ENCODE measurements around the gene LEMD1. TPM values are rescaled to one million over a fixed set of nuclear protein-coding genes. Genes with fewer than 3 reads are reported as not detected.

The LEMD1 gene
- total RNA-seq, 1 experiment from 2014 or later: not detected

DNA sequence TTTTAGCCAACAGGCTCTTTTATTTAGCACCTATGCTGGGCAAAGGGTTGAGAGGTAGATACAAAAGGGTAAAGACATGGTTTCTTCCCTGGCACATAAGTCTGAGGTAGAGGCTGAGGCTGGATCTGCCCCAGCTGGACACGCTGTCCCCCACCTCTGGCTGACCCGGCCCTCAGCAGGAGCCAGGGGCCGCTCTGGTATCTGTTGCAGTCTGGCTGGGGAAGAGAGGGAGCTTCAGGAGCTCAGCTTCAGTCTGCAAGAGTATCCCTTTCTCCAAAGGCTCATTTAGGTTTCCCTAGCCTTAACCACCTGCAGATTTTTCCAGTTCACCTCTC, 19.8 kb upstream of the LEMD1 start:
- POLR2A ChIA-PET (ENCODE audit: unreplicated experiment): interaction anchor here (0.9 kb wide), 1 partner anchor 8 kb away, joined by 9 read pairs; no protein-coding TSS in a partner anchor
- Histone ChIP-seq H3K27ac (ENCODE audit: low read length) (peak overlapping the region; percentile 64), H3K9me3 (ENCODE audit: low read length) (no peaks in the 10 kb centered on the region), H3K9me2 (replicated peaks; ENCODE audit: low read length) (no peaks in the 10 kb centered on the region), H3K36me3 (ENCODE audit: low read depth, low read length) (no peaks in the 10 kb centered on the region), H4K20me1 (ENCODE audit: low read length) (no peaks in the 10 kb centered on the region), H3K4me2 (ENCODE audit: low read length) (peak overlapping the region; percentile 50), H3K27me3 (ENCODE audit: low read length) (no peaks in the 10 kb centered on the region), H3K9ac (ENCODE audit: low read length) (no peak overlapping the region), H3K4me3 (ENCODE audit: low read length) (no peak overlapping the region), H2AFZ (ENCODE audit: low read length) (no peak overlapping the region), H3K4me1 (ENCODE audit: insufficient read depth, low read length) (peaks cover 25% of the 10 kb centered on the region), H3F3A (ENCODE audit: low read length, unreplicated experiment) (no peaks in the 10 kb centered on the region), H3K79me2 (ENCODE audit: low read length) (no peaks in the 10 kb centered on the region)
- ATAC-seq (no peak), DNase-seq (no peak)
- CTCF ChIA-PET: interaction anchor here (0.5 to 1.3 kb wide), 3 partner anchors 10 to 43 kb away, joined by 3 to 5 read pairs (median 3); no protein-coding TSS in a partner anchor
- intact Hi-C loops (cut with micrococcal nuclease): no loop called here
- TF ChIP-seq, protein P1, sequence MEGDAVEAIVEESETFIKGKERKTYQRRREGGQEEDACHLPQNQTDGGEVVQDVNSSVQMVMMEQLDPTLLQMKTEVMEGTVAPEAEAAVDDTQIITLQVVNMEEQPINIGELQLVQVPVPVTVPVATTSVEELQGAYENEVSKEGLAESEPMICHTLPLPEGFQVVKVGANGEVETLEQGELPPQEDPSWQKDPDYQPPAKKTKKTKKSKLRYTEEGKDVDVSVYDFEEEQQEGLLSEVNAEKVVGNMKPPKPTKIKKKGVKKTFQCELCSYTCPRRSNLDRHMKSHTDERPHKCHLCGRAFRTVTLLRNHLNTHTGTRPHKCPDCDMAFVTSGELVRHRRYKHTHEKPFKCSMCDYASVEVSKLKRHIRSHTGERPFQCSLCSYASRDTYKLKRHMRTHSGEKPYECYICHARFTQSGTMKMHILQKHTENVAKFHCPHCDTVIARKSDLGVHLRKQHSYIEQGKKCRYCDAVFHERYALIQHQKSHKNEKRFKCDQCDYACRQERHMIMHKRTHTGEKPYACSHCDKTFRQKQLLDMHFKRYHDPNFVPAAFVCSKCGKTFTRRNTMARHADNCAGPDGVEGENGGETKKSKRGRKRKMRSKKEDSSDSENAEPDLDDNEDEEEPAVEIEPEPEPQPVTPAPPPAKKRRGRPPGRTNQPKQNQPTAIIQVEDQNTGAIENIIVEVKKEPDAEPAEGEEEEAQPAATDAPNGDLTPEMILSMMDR (conservative IDR thresholded peaks at IDR 0.05; ENCODE audit: low read depth, low read length): no peak
- no peak for TF ChIP-seq EZH2phosphoT487 (IDR thresholded peaks at IDR 0.05; ENCODE audit: borderline replicate concordance, low read length)
- TF ChIP-seq EZH2 (IDR thresholded peaks at IDR 0.05; ENCODE audit: low read length, unreplicated experiment): no peak
- no TSS peak for BruUV-seq (replicated peaks)

DNA sequence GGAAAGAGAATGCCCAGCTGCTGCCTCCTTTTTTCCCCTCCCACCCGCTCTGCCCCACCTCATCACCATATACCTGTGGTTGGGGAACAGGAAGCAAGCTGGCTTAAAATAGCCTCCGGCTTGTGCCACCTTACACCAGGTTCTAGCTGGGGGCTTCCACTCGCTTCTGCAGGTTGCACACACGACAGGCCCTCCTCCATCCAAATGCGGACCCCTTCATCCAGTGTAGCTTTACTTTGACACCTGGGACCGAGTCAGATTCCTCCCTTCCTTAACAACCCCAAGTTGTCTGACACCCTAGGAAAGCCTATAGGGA, 19.4 kb upstream of the LEMD1 start:
- peak overlapping the region; percentile 64 for H3K27ac ChIP-seq (ENCODE audit: low read length)
- ATAC-seq: no peak

DNA sequence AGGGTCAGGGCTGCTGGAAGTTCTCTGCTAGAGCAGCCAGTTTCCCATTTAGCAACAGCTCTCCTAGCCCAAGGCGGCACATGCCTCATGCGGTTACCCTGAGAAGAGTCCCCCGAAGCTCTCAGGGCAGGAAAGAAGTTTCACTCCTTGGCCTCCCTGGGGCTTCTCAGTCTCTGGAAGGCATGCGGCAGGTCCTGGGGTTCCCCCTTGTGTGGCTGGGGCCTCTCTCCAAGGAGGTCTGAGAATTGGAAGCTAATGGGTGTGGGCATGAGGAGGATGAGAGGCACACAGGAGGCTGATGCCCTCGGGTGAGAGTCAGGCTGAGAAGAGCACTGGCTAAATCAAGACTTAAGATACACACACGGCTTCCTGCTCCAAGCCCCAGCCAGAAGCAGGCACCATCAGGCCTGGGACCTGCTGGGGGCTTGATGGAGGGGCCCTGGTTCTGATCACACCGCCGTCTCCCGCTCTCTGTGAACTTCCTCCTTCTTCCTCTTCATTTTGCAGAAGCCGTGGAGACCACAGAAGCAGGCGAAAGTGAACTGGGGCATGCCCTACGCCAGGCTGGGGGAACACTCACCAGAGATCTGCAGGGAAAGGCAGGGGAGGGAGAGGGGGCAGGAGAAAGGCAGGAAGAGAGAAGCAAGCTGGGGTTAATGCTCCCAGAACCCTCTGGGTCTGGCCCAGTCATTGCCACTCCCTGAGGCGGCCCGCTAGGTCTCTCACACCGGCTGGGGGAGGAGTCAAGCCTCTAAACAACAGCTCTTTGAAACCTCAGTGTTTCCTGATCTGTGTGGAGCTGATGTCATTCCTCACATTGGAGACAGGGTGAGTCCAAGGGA, 18.8 kb upstream of the LEMD1 start:
- BruUV-seq (replicated peaks): no TSS peak
- peak overlapping the region; percentile 66 for H3K27ac ChIP-seq (ENCODE audit: low read length)
- no peaks in the 10 kb centered on the region for H3K79me2 ChIP-seq (ENCODE audit: low read length)
- ATAC-seq: peak; percentile 95
- no peaks in the 10 kb centered on the region for H3F3A ChIP-seq (ENCODE audit: low read length, unreplicated experiment)
- peak; percentile 90 for DNase-seq
- no peaks in the 10 kb centered on the region for H3K27me3 ChIP-seq (ENCODE audit: low read length)
- H2AFZ ChIP-seq (ENCODE audit: low read length): no peak overlapping the region
- H3K4me2 ChIP-seq (ENCODE audit: low read length): no peak overlapping the region
- peaks cover 25% of the 10 kb centered on the region for H3K4me1 ChIP-seq (ENCODE audit: insufficient read depth, low read length)
- intact Hi-C loops (cut with micrococcal nuclease): no loop called here
- peak overlapping the region; percentile 6; the same call in 1 of the 2 replicates for H3K9ac ChIP-seq (ENCODE audit: low read length)
- H3K4me3 ChIP-seq (ENCODE audit: low read length): no peak overlapping the region
- no peaks in the 10 kb centered on the region for H3K9me3 ChIP-seq (ENCODE audit: low read length)
- CTCF ChIA-PET: interaction anchor here (0.5 to 1.3 kb wide), 5 partner anchors 9 to 45 kb away, joined by 3 to 5 read pairs (median 3); no protein-coding TSS in a partner anchor
- TF ChIP-seq, protein P1 (conservative IDR thresholded peaks at IDR 0.05; ENCODE audit: low read depth, low read length): no peak
- TF ChIP-seq EZH2 (IDR thresholded peaks at IDR 0.05; ENCODE audit: low read length, unreplicated experiment) (no peak), EZH2phosphoT487 (IDR thresholded peaks at IDR 0.05; ENCODE audit: borderline replicate concordance, low read length) (no peak)
- POLR2A ChIA-PET (ENCODE audit: unreplicated experiment): interaction anchor here (0.5 to 0.9 kb wide), 2 partner anchors 9 to 22 kb away, joined by 3 to 9 read pairs; no protein-coding TSS in a partner anchor
- no peaks in the 10 kb centered on the region for H4K20me1 ChIP-seq (ENCODE audit: low read length)
- no peaks in the 10 kb centered on the region for H3K9me2 ChIP-seq (replicated peaks; ENCODE audit: low read length)
- no peaks in the 10 kb centered on the region for H3K36me3 ChIP-seq (ENCODE audit: low read depth, low read length)

More for the DNA sequence above, 19.4 kb upstream of the LEMD1 start:
- Histone ChIP-seq H3K27me3 (ENCODE audit: low read length) (no peaks in the 10 kb centered on the region), H3K4me3 (ENCODE audit: low read length) (no peak overlapping the region), H3K4me2 (ENCODE audit: low read length) (peak overlapping the region; percentile 50), H3K9me3 (ENCODE audit: low read length) (no peaks in the 10 kb centered on the region), H3K4me1 (ENCODE audit: insufficient read depth, low read length) (peaks cover 25% of the 10 kb centered on the region), H4K20me1 (ENCODE audit: low read length) (no peaks in the 10 kb centered on the region), H2AFZ (ENCODE audit: low read length) (no peak overlapping the region), H3K9ac (ENCODE audit: low read length) (no peak overlapping the region), H3K9me2 (replicated peaks; ENCODE audit: low read length) (no peaks in the 10 kb centered on the region), H3K36me3 (ENCODE audit: low read depth, low read length) (no peaks in the 10 kb centered on the region), H3K79me2 (ENCODE audit: low read length) (no peaks in the 10 kb centered on the region), H3F3A (ENCODE audit: low read length, unreplicated experiment) (no peaks in the 10 kb centered on the region)
- TF ChIP-seq EZH2phosphoT487 (IDR thresholded peaks at IDR 0.05; ENCODE audit: borderline replicate concordance, low read length): no peak
- intact Hi-C loops (cut with micrococcal nuclease): no loop called here
- ChIA-PET CTCF (interaction anchor here (0.5 to 1.3 kb wide), 3 partner anchors 10 to 44 kb away, joined by 3 to 5 read pairs (median 3); no protein-coding TSS in a partner anchor), POLR2A (ENCODE audit: unreplicated experiment) (interaction anchor here (0.9 kb wide), 1 partner anchor 8 kb away, joined by 9 read pairs; no protein-coding TSS in a partner anchor)
- no TSS peak for BruUV-seq (replicated peaks)
- DNase-seq: no peak

Data from PC-3 (cell line).